Adrenal gland (tissue), 12 donors: ENCODE results near the gene SHF. TPM values are rescaled to one million over a fixed set of nuclear protein-coding genes. Genes with fewer than 3 reads are reported as not detected.

ENCODE experiments used
- DNase-seq, 7 donors: peaks; one replicate each; pipeline ENCODE4 v3.0.0-alpha.2; 2019 to 2020
- H3K27ac ChIP-seq, 5 donors: fragments of 200-600 bp; sonication (generic) in 4 of 5; 1 replicate in 3 of 5; 2 replicates in 2 of 5; pipeline versions ENCODE4 v1.5.1 to v1.8.0; 2016 to 2020; ENCODE audit warnings: mild to moderate bottlenecking in 1 of 5
- H3K27me3 ChIP-seq: fragments of 200-600 bp; 2 replicates; pipeline ENCODE4 v1.8.0; 2021
- H3K36me3 ChIP-seq, 2 donors: fragments of 200-600 bp; replicated peaks in 1 of 2; 1 replicate in 1 of 2; 2 replicates in 1 of 2; pipeline versions ENCODE4 v1.5.1 to v1.8.0; 2018 to 2022
- H3K4me1 ChIP-seq, 2 donors: fragments of 200-600 bp; replicated peaks in 1 of 2; 1 replicate in 1 of 2; 2 replicates in 1 of 2; pipeline versions ENCODE4 v1.5.1 to v1.8.0; 2018 to 2021
- H3K4me3 ChIP-seq, 4 donors: fragments of 200-600 bp; sonication (generic) in 3 of 4; one replicate each; pipeline ENCODE4 v1.5.1; 2016 to 2018
- H3K9me3 ChIP-seq, 3 donors: fragments of 200-600 bp; sonication (generic) in 1 of 3; replicated peaks in 1 of 3; 1 replicate in 2 of 3; 2 replicates in 1 of 3; pipeline versions ENCODE4 v1.5.1 to v1.8.0; 2016 to 2021
- POLR2A ChIP-seq, 2 donors: fragments of 450-650 bp; IDR thresholded peaks; one replicate each; pipeline ENCODE4 v1.6.1; 2017; ENCODE audit warnings: antibody characterized with exemption in 2 of 2, mild to moderate bottlenecking in 2 of 2, moderate library complexity in 1 of 2
- WGBS, 4 donors: extraction: QIAGEN DNeasy Blood & Tissue Kit in 2 of 4; methylation state at CpG; one replicate each; pipeline versions ENCODE4 v1.1.5 to v1.1.7; 2013 to 2017; 5-methylcytosine and 5-hydroxymethylcytosine counted together
- intact Hi-C, 2 donors: fragments of 100-400 bp; cut with DNase I; formaldehyde crosslinking; loops; one replicate each; pipeline versions ENCODE4 v1.14.1 to v1.15.0; 2022 to 2023
- polyA plus RNA-seq, 3 donors: library from polyadenylated mRNA; stranded (reverse); fragments of 200-250 nt in 2 of 3; fragments of 350-450 nt in 1 of 3; fragmentation: Illumina TruSeq in 1 of 3; extraction: RNeasy Lipid Tissue Mini Kit (QIAGEN cat#74804) in 1 of 3; gene quantifications; one replicate each; pipeline ENCODE4 v1.2.3, GENCODE V29; 2013 to 2014
- total RNA-seq, 9 donors: library from RNA; depleted of rRNA in 4 of 9; stranded (reverse); fragments of >200 nt in 4 of 9; fragments of 120-200 nt in 1 of 9; fragmentation: NEBNext Ultra II Directional in 1 of 9; extraction: Animal tissue kit (Norgen Biotek cat#: 25700) in 1 of 9; gene quantifications; one replicate each; pipeline versions ENCODE4 v1.1.0 to v1.2.4, GENCODE V29; 2013 to 2023
- TF ChIP-seq, protein P1 (sequence below), 6 experiments: fragments of 450-650 bp in 4 of 6; fragments of 200-600 bp in 2 of 6; sonication (generic) in 1 of 6; IDR thresholded peaks; 1 replicate in 5 of 6; 2 replicates in 1 of 6; pipeline versions ENCODE4 v1.5.1 to v1.8.0; 2016 to 2021; ENCODE audit warnings: antibody characterized with exemption in 6 of 6, mild to moderate bottlenecking in 2 of 6, moderate library complexity in 1 of 6
- donor health status: healthy with polysubstance abuse.
- donor health status: Bipolar disorder and iron deficiency.
- donor health status: DM: yes; HTN: yes; CAD: no.
- donor health status: DM: no; HTN: no; CAD: no.
- donor health status: DM: no; HTN: no; CAD: no.
- donor health status: DM: yes; HTN: yes; CAD: no.

The SHF gene
- total and polyA plus RNA-seq, 12 donors = 3.2 to 30.0 (median 17.3) TPM

DNA sequence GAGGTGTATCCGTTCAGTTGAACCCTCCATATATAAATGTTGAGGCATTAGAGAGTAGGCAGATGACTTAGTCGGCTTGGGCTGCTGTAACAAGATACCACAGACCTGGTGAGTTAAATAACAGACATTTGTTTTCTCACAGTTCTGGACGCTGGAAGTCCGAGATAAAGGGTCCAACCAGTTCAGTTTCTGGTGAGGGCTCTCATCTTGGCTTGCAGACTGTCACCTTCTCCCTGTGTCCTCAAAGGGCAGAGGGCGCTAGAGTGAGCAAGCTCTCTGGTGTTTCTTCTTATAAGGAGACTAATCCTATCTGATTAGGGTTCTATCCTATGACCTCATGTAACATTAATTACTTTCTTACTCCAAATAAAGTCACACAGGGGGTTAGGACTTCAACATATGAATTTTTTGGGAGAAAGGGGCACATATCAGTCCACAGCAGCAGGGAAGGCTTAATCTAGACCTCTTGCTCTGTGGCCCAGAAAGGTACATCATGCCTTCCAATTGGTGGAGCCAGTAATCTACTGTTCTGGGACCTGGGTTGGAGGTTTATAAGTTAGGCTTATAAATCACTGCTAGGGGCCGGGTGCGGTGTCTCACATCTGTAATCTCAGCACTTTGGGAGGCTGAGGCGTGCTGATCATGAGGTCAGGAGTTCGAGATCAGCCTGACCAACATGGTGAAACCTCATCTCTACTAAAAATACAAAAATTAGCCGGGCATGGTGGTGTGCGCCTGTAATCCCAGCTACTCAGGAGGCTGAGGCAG is 37.9 kb upstream of the SHF start:
- TF ChIP-seq, protein P1, sequence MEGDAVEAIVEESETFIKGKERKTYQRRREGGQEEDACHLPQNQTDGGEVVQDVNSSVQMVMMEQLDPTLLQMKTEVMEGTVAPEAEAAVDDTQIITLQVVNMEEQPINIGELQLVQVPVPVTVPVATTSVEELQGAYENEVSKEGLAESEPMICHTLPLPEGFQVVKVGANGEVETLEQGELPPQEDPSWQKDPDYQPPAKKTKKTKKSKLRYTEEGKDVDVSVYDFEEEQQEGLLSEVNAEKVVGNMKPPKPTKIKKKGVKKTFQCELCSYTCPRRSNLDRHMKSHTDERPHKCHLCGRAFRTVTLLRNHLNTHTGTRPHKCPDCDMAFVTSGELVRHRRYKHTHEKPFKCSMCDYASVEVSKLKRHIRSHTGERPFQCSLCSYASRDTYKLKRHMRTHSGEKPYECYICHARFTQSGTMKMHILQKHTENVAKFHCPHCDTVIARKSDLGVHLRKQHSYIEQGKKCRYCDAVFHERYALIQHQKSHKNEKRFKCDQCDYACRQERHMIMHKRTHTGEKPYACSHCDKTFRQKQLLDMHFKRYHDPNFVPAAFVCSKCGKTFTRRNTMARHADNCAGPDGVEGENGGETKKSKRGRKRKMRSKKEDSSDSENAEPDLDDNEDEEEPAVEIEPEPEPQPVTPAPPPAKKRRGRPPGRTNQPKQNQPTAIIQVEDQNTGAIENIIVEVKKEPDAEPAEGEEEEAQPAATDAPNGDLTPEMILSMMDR (IDR thresholded peaks at IDR 0.05) = no peak
- TF ChIP-seq POLR2A (IDR thresholded peaks at IDR 0.05) = no peak
- Histone ChIP-seq H3K27ac (no peak overlapping the region), H3K9me3 (no peaks in the 10 kb centered on the region), H3K36me3 (no peaks in the 10 kb centered on the region), H3K27me3 (no peaks in the 10 kb centered on the region), H3K4me3 (no peak overlapping the region), H3K4me1 (no peaks in the 10 kb centered on the region)
- 66 to 79% (median 76%) methylated on average over 9 to 11 of the region's 11 CpGs for WGBS, 4 donors
- no peak for DNase-seq
- intact Hi-C loops = no loop called here

DNA sequence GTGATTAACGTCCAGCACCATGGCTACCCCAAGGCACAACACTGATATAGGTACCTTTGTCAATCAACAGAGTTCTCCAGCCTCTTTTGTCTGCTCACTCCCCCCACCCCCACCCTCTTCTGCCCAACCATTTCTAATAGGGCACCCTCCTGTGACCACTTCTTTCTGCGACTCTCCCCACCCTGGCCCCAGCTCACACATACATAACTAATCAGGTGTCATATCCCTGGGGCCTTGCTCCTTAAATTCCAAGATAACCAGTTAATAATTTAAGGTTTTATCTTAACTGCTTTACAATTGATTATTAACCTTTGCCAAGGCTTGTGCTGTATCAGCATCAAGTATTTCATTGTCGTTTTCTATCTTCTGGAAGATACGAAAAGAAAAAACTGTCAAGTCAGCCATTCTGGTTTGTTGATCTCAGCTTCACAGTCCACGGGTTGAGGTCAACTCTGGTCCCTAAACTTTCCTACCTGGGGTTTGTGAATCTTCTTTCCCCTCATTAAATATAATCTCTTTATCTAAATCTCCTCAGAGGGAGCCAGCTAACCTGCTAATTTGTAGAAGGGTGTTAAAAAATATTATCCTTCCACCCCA is 37.0 kb upstream of the SHF start:
- H3K27ac ChIP-seq = no peak overlapping the region
- TF ChIP-seq POLR2A (IDR thresholded peaks at IDR 0.05) = no peak
- TF ChIP-seq, protein P1 (IDR thresholded peaks at IDR 0.05) = no peak
- H3K36me3 ChIP-seq = no peaks in the 10 kb centered on the region
- H3K27me3 ChIP-seq = no peaks in the 10 kb centered on the region
- H3K9me3 ChIP-seq = no peaks in the 10 kb centered on the region
- no peaks in the 10 kb centered on the region for H3K4me1 ChIP-seq
- no peak for DNase-seq
- intact Hi-C loops = no loop called here
- no peak overlapping the region for H3K4me3 ChIP-seq
- 42 to 57% (median 52%) methylated on average over 5 of the region's 5 CpGs for WGBS, 4 donors

DNA sequence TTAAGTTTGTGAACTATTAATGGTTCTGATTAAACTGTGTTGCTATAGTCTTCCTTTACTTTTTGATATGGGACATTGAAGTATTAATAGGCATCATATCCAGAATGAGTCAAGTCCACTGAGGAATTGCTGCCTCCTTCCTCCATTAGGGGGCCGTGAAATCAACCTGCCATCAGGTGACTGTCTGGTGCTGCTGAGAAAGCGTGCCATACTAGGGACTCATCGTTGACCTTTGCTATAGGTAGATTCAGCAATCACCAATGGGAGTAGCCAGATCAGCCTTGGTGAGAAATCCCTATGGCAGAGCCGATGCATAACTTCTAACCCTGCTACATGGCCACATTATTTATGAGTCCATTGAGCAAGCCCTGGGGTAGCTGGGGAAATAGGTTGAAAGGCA is 34.2 kb upstream of the SHF start:
- H3K27ac ChIP-seq = no peak overlapping the region
- no peaks in the 10 kb centered on the region for H3K9me3 ChIP-seq
- H3K4me1 ChIP-seq = no peaks in the 10 kb centered on the region
- H3K36me3 ChIP-seq = no peaks in the 10 kb centered on the region
- no peak overlapping the region for H3K4me3 ChIP-seq
- intact Hi-C loops = no loop called here
- no peak for DNase-seq
- TF ChIP-seq, protein P1 (IDR thresholded peaks at IDR 0.05) = no peak
- no peak for TF ChIP-seq POLR2A (IDR thresholded peaks at IDR 0.05)
- H3K27me3 ChIP-seq = no peaks in the 10 kb centered on the region
- WGBS, 4 donors = 72 to 79% (median 74%) methylated on average over 3 to 4 of the region's 4 CpGs

DNA sequence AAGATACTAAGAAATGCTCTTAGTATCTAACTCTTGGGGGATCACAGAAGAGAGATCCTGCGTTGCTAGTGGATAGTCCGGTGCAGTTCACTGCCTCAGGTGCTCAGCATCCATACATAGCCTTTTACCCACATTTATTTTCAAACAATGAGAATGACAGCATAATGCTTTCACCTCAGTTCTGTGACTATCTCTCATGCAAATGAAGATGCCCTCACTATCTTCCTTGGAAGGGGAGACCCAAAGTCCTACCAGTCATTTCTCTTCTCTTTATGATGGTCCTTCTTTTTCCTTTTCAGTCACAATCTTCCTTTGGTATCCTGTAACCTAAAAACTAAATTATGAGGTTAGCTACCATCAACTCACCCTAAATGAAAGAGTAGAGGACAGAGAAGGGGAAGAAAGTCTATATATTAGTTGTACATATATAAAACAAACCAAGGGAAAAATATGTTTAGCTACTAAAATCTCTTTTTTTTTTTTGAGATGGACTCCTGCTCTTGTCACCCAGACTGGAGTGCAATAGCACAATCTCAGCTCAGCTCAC is 33.4 kb upstream of the SHF start:
- DNase-seq = no peak
- TF ChIP-seq, protein P1 (IDR thresholded peaks at IDR 0.05) = no peak
- TF ChIP-seq POLR2A (IDR thresholded peaks at IDR 0.05) = no peak
- Histone ChIP-seq H3K9me3 (no peaks in the 10 kb centered on the region), H3K36me3 (no peaks in the 10 kb centered on the region), H3K27ac (no peak overlapping the region), H3K4me3 (no peak overlapping the region), H3K27me3 (no peaks in the 10 kb centered on the region), H3K4me1 (no peaks in the 10 kb centered on the region)
- intact Hi-C loops = no loop called here
- WGBS, 4 donors = 95 to 100% (median 96%) methylated on average over 2 of the region's 2 CpGs
